GM10266 (cell line): ENCODE data around the gene ZGPAT.
"Not testable (repeated sequence)": the region's sequence is repeated elsewhere in the genome, so short reads cannot be mapped to it uniquely, and the experiment has no call there.

Experiments
- DNase-seq: peaks from one replicate; pipeline ENCODE4 v3.0.0; 2012; ENCODE audit errors: extremely low spot score
- CTCF ChIP-seq: IDR thresholded peaks from 2 replicates; pipeline ENCODE4 v1.5.1; 2012; ENCODE audit warnings: mild to moderate bottlenecking, low read depth; ENCODE audit not compliant: control insufficient read depth, insufficient read depth; ENCODE audit errors: missing control alignments

Gene ZGPAT

GRCh38 chr20:63771046-63771707 lies 63.3 kb downstream of the ZGPAT start:
- no peak for DNase-seq
- TF ChIP-seq CTCF = no peak

DNA sequence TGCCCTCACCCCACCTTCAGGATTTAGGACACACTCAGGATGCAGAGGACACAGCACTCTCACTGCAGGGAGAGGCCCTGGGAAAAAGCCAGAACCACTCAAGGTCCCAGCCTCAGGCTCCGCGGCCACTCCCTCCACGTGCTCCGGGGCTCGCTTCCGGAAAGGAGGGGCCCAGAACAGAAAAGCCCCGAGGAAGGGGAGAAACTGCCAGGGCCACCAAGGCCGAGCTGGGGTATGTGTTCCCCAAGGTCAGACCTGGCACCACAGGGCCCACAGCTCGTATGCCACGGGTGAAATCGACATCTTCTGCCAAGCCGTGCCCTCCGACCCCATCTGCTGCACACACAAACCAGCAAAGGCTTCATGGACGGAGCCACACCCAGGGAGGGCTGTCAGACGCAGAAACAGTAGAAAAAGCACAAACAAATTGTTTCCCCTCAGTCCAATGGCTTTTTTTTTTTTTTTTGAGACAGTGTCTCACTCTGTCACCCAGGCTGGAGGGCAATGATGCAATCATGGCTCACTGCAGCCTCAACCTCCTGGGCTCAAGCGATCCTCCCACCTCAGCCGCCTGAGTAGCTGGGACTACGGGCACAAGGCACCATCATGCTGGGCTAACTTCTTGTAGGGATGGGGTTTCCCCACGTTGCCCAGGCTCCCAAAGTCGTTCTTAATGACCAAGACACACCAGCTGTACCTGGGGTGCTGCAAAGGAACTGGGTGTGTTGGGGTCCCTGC lies 65.1 kb downstream of the ZGPAT start:
- TF ChIP-seq CTCF = no peak
- DNase-seq = no peak

- no peak for TF ChIP-seq CTCF
- DNase-seq = no peak
These were observed 65.9 kb downstream of the ZGPAT start for GRCh38 chr20:63773571-63774241.

DNA sequence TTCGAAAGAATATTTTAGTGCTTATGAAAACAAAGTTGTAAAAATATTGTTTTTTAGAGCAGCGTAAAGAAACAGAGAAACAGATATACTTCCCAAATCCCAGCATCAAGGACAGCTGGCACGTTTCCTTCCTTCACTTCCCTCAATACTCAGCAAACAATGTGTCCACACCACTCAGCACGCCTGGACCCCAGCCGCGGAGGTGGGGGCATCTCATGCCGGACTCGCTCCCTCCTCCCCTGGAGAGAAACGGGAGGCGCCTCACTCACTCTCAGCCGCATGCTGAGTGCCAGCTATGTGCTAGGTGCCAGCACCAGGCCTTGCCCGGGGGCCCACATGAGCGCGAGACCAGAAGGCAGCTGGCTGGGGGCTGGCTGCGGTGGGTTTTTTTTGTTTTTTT lies 66.5 kb downstream of the ZGPAT start:
- TF ChIP-seq CTCF = no peak
- no peak for DNase-seq

DNA sequence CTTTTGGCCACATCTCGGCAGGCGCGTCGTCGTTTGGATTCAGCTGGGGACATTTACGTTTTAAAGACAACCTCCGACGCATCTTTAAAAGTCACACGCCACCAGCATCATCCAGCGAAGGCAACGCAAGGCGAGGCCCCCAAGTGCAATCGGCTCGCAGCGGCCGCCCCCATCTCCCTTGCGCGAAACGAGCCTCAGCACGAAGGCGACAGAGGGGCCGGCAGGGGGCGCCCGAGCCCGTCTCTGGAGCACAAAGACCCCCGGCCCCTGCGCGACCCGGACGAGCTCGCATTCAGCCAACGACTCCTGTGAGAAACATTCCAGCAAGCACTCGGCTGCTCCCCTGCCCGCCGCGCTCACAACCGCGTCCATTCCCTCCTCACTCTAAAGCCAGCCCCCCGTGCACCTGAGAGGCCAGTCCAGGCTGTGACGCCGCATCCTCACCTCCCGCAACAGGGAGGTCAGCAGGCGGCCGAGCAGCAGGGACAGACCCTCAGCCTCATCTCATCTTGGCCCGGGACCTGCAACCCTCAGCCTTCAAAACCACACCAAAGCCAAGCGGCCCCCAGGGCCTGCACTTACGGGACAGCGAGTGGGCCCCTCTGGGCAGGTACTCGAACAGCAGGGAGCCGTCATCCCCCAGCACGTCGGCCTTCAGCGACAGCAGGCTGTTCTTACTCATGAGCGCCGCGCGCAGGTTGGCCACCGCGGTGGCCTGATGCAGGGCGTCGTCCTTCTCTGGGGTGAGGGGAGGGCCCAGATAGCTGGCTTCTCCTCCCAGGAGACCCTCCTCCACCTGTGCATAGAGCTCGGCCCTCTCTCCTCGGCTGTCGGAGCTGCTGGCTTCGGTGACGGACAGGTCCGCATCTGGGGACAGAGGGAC lies 67.5 kb downstream of the ZGPAT start:
- no peak for DNase-seq
- peak; percentile 23 for TF ChIP-seq CTCF

DNA sequence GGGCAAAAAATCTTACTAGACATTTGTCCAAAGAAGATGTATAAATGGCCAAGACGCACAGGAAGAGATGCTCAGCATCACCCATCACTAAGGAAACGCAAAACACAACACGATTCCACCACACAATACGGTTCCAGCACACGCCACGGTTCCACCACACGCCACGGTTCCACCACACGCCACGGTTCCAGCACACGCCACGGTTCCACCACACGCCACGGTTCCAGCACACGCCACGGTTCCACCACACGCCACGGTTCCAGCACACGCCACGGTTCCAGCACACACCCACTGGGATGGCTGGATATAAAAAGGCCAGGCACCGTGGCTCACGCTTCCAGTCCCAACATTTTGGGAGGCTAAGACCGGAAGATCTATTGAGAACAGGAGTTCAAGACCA lies 69.0 kb downstream of the ZGPAT start:
- DNase-seq = not testable (repeated sequence)

DNA sequence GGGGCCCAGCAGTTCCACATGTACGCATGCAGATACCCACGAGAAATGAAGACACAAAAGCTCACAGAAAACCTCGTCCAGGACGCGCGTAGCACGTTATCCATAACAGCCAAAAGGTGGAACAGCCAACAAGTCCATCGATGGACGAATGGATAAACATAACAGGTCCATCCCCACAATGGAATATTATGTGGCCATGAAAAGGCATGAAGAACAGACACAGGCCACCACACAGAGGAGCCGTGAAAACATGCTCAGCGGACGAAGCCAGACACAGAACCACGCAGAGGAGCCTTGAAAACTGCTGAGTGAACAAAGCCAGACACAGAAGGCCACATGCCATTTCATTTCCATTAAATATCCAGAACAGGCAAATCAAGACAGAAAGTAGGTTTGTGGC lies 69.8 kb downstream of the ZGPAT start:
- DNase-seq = no peak
- TF ChIP-seq CTCF = no peak
